HG03060 (cell line): ENCODE results near the gene ING1.
"Not testable (repeated sequence)": the region's sequence is repeated elsewhere in the genome, so short reads cannot be mapped to it uniquely, and the experiment has no call there.

Experiments used
- ATAC-seq: cut with Tn5 transposase; IDR thresholded peaks from one replicate; pipeline ENCODE4 v1.9.1; 2021; ENCODE audit warnings: low read depth, moderate number of reproducible peaks; ENCODE audit not compliant: unreplicated experiment

Gene ING1

DNA sequence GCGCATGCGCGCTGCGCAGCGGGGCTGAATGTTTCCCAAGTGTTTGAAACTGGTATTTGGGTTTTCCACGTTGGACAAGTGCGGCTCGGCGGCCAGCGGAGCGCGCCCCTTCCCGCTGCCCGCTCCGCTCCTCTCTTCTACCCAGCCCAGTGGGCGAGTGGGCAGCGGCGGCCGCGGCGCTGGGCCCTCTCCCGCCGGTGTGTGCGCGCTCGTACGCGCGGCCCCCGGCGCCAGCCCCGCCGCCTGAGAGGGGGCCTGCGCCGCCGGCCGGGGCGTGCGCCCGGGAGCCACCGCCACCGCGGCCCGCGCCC, at the start of gene ING1:
Gene ING1 (plus strand): TSS at position 59 of the 311 bp plus-strand sequence. CDS start 450 bp downstream, outside the sequence.
- ATAC-seq, result no peak

- ATAC-seq, result no peak
Observed at GRCh38 chr13:110664041-110664440, 49.5 kb upstream of the ING1 start.

- no peak for ATAC-seq
Observed at GRCh38 chr13:110664673-110665072, 48.8 kb upstream of the ING1 start.

DNA sequence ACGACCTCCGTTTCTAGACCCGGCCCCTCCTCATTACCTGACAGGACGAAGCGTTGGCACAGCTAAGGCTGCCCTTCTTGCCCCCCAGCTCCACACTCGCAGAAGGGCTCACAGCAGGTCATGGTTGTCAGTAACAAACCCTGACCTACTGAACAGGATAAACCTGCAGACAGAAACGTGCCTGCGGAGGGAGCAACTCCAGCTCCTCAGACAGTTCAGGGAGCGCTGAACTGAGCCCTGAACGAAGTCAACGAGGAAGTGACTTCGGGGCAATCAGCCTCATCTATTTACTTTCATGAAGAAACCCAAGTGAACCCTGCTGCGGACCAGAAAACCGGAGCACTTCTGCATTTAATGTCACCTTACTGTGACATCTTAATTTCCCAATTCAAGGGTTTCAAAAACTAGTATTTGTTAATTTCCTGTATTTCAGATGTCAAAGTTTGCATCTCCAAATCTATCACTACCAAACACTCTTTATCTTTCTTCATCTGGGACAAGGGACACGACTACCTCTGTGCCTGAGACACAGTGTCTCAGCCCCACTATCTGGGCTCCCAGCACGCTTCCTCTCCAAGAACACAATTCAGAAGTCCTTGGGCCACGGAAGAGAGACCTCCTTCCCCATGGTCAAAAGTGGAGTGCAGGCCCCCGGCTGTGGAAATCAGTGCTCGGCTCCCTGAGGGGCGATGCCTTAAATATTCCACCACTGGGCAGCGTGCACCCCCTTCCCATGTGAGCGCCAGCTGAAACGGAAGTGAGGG, 47.8 kb upstream of the ING1 start:
- no peak for ATAC-seq

DNA sequence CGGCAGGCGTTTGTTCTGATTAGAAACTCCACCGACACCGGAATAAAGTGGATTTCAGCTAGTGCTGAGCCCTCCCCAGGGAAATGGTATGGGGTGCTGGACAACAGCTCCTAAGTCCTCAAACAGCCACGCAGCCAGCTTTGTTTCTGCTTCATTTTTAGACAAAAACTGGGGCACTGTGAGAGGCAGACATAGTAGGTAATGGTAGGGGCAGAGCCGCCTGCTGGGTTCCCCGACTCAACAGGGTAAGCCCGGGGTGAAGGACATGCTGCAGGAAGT, 47.3 kb upstream of the ING1 start:
- ATAC-seq, result no peak

- ATAC-seq, result no peak
Observed at GRCh38 chr13:110669036-110669435, 44.5 kb upstream of the ING1 start.

GRCh38 chr13:110669814-110670213, 43.7 kb upstream of the ING1 start:
- ATAC-seq, result not testable (repeated sequence)

DNA sequence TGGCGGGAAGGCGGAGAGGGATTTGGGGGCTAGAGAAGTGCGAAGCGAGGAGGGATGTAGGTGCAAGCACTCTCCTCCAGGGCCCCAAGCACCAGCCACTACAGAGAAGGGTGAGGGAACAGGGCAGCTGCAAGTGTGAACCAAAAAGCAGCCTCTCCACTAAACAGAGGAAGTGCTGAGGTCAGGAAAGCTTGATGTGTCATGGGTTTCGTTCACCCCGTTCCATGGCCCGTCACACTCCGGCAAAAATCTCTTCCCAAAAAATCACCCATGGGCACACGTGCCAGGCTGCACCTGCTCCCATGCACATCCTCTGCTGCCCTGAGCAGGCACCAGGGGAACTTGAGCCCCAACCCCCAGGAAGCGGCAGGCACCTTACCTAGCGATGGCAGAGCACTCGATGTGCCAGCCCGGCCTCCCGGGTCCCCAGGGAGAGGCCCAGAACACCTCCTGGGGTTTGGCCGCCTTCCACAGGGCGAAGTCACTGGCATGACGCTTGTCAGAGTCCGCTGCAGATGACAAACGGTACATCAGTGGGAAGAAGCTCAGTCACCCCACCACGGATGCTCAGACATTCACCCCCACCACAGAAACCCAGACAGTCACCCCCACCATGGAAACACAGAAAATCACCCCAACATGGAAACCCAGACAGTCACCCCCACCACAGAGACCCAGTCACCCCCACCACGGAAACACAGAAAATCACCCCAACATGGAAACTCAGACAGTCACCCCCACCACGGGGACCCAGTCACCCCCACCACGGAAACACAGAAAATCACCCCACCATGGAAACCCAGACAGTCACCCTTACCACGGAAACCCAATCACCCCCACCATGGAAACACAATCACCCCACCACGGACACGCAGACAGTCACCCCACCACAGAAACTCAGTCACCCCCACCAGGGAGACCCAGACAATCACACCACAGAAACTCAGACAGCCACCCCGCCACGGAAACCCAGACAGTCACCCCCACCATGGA, 36.6 kb upstream of the ING1 start:
- peak; percentile 70 for ATAC-seq

DNA sequence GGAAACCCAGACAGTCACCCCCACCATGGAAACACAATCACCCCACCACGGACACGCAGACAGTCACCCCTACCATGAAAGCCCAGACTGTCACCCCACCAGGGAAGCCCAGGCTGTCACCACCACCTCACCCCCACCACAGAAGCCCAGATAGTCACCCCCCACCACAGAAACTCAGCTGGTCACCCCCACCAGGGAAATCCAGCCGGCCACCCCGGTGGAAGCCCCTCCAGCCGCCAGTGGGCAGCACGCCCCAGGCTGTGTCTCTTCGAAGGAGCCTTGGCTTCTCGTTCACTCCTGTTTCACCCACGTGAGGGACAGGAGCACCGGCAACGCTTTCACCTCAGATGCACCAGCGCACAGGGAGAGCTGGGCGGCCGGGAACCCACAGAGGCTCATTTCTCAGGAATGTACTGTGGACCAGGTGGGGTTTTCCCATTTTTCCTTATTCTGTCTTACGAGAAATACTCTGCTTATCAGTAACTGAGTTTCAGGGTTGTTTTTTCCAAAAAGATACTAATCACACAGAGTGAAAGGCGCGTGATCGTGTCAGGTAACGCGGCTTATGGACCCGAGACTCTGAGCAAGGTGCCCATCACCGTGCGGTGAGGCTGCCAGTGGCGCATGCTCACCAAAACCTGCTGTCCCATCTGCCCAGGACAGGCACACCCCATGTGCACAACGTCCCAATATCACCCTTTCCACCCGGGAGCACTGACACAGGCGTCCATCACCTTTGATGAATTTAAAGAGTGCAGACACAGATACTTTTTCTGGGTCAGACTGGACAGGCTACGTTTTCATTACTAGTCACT, 35.6 kb upstream of the ING1 start:
- no peak for ATAC-seq

DNA sequence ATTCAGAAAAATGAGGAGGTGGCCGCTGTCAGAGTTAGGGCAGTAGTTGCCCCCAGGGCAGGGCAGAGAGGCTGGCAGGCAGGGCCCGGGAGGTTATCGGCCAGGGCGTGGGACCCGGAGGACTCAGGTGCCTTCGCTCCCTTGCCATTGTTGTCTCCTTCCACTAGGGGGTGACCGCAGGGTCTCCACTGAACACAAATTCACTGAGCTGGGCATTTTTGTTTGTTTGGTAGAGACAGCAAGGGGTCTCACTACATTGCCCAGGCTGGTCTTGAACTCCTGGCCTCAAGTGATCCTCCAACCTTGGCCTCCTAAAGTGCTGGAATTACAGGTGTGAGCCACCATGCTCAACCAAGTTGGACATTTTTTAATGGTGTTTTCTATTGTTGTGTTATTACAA, 32.6 kb upstream of the ING1 start:
- ATAC-seq, result no peak

- ATAC-seq, result no peak
Observed at GRCh38 chr13:110681868-110682550, 31.5 kb upstream of the ING1 start.

- no peak for ATAC-seq
Observed at GRCh38 chr13:110682746-110683145, 30.8 kb upstream of the ING1 start.

DNA sequence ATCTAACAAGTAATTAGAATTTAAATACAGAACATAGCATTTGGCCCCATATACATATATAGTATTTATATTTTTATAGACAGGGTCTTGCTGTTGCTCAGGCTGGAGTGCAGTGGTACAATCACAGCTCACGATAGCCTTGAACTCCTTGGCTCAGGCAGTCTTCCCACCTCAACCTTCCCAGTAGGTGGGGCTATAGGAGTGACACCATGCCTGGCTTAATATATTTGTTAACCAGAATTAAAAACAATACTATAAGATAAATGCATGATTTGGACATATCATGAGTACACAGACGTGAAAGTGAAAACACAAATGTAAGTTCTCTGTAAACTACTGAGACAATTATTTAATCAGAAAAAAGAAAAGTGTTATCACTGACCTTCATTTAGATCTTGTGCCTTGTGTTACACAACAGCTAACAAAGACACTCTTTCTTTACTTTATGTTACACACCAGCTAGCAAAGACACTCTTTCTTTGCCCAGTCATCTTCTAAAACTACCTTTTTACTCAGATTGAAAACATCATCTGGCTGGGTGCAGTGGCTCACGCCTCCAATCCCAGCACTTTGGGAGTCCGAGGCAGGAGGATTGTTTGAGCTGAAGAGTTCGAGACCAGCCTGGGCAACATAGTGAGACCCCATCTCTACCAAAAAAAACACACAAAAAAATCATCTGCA, 30.2 kb upstream of the ING1 start:
- ATAC-seq, result no peak

GRCh38 chr13:110683921-110684320, 29.6 kb upstream of the ING1 start:
- no peak for ATAC-seq

- ATAC-seq, result no peak
Observed at GRCh38 chr13:110684388-110685056, 29.0 kb upstream of the ING1 start.

GRCh38 chr13:110685305-110686020, 28.0 kb upstream of the ING1 start:
- ATAC-seq, result no peak

GRCh38 chr13:110687736-110688135, 25.8 kb upstream of the ING1 start:
- no peak for ATAC-seq

DNA sequence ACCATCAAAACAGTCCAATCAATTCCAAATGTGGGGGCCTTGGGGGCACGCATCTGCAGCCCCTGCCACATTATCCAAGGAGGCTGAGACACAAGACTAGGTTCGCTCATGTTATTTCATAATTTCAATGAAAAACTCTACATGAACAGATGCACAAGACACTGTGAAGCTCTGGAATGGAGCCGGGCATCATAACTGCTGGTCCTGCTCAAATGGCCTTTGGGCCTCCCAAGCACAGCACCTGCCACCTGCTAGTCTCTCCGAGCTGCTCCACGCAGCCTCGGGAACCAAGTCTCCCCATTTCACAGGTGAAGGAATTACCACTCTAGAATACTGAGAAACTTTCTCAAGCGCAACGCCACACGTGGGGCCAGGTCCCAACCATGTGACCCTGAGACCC, 24.5 kb upstream of the ING1 start:
- ATAC-seq, result no peak

DNA sequence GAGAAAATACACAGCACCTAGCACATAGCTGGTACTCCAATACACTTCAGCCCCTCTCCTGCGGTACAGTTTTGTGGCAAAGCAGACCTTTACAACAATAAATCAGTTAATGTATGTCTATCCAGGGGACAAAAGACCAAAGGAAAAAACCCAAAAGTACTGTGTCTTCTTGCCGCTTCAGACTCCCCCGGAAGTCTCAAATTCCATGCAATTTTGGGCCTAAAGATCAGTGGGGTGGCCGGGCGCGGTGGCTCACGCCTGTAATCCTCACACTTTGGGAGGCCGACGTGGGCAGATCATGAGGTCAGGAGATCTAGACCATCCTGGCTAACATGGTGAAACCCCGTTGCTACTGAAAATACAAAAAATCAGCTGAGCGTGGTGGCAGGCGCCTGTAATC, 23.8 kb upstream of the ING1 start:
- ATAC-seq, result no peak
